NCI-H526 treated with DMSO at 0.1 percent for 48 hours (cell line): ENCODE measurements around the gene ADAM12.

Experiments
- DNase-seq: peaks from one replicate; lab custom pipeline; 2025; lab: John Stamatoyannopoulos, UW

Gene ADAM12

DNA sequence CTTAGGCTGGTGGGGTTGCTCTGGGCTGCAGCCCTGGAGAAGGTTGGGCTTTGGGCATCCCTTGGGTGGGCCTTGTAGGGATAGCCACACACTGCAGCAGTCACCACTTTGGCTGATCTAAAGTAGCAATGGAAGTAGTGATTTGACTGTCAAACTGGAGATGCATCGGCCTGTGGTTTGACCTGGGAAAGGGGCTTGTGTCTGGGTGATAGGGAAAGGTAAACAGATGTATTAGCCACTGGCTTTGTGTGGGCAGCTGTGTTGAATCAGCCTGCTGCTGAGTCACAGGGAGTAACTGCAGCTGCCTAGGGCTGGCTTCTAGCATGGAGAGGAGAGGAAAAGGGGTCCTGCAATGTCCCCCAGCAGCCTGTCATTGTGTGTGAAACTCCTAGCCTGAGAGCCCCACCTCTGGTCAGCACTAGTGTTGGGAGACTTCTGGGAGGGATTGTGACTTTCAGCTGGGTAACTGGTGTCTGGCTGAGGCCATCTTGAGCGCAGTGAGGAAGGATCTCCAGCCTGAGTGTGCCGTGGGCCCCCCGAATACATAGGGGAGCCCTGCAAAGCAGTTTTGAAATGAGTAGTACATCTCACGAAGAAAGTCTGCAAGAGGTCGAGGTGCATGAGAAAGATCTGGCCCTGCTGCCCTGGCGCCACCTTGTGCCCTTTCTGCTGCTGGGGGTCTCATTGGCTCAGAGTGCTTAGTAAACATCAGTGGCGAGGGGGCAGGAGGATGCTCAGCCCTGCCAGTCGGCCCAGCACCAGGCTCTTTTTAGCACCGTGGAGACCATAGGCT is 374.6 kb downstream of the ADAM12 start:
- no peak for DNase-seq

DNA sequence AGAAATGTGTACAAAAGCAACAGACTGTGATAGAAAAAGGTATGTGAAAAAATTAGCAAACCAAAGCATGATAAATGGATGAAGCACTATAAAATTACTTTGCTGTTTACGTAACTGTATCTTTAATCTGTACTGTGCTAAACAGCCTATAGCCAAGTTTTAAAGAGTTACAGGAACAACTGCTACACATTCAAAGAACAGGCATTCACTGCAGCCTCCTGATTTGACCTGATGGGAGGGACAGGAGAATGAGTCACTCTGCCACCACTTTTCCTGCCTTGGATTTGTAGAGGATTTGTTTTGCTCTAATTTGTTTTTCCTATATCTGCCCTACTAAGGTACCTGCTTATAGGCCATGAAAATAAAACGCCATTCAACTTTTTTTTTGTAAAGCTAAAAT is 375.8 kb downstream of the ADAM12 start:
- DNase-seq = no peak

DNA sequence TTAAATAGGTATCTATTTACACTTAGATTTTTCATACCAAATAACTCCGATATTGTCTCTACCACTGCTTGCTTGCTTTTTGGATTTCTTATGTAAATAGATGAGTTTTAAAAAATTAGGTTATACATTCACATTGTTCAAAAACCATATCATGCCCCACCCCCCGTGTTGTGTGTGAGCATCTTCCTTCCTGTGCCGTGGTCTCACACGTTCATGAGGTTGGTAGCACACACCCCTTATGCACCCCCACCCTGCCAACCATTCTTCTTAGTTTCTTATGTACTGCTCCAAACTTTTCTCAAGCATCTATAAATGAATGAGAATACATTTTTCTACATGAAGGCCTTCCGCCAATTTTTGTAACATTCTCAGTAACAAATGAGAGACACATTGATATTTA is 376.3 kb downstream of the ADAM12 start:
- DNase-seq = no peak

DNA sequence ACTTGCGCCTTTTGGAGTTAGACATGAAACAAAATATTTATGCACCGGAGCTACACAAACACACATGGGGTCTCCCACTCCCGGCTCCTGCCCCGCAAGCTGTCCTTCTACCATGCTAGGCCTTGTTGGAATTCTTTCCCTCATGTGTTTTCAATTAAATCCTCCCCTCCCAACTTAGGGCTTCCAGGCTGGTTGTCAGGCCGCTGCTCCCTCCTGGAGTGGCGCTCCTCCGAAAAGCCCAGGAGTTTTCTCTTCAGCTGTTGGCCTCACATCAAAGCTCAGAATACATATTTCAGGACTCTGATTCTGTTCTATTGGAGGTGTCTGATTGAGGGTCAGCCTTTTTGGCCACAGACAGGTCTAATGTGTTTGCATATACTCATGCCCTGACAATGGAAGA is 378.6 kb downstream of the ADAM12 start:
- no peak for DNase-seq

DNA sequence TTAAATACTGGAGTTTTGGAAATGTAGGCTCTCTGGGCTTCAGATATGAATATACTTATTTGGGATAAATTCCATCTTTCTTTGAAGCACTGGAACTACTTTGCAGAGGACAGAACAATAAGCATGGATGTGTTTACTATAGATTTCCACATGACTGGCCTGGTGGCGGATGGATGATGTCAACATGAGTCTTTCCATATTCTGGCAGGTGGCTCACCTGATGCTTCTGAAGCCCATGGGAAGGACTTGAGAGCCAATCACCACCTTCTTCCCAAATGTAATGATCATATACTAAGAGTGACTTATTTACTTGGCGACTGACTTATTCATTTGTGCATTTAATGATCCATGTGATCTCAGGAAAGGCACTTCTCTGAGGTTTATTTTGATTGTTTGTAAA is 381.4 kb downstream of the ADAM12 start:
- DNase-seq = no peak

DNA sequence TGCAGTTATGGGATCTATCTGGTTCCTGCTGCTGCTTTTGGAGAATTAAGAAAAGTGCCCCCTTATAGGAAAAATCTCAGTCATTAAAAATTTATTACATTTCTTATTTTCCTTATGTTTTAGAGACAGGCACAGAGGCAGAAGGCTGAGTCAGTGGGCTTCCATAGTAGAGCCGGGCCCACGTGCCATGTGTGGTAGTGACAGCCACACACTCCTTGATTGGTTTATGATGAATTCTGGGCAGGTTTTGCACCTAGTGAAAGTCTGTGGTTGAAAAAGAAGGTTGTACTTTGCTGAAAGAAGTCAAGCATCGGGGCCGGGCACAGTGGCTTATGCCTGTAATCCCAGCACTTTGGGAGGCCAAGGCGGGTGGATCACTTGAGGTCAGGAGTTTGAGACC is 382.0 kb downstream of the ADAM12 start:
- DNase-seq = no peak

DNA sequence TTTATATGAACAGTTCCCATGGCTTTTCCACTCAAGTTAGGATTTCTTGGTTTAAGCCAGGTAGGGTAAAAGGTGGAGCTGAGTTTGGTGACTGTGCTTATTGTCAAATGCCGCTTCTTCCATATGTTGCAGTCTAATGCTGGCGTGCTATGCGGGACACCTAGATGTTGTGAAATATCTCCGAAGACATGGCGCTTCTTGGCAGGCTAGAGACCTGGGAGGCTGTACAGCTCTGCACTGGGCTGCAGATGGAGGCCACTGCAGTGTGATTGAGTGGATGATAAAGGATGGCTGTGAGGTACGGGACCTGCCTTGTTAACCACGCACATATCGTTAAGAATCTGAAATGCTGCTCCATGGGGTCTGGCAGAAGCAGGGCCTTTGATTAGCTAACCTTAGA is 383.5 kb downstream of the ADAM12 start:
- DNase-seq = no peak

DNA sequence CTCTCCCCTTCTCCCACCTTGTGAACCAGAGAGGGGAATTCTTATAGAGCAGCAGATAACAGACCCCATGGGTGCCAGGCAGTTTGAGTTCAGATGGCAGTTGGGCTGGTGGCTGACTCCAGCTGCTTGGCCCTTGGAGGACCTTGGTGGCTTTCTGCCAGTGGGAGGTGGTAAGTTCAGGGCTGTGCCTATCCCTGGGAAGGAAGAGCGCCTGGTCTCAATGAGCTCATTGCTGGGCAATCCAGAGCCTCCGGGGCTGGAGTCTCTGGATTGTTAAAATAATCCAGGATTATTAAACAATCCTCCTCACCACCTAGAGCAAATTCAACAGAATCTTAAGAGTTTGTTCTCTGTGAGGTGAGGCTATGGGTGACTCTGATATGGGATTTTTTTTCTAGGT is 386.7 kb downstream of the ADAM12 start:
- no peak for DNase-seq

DNA sequence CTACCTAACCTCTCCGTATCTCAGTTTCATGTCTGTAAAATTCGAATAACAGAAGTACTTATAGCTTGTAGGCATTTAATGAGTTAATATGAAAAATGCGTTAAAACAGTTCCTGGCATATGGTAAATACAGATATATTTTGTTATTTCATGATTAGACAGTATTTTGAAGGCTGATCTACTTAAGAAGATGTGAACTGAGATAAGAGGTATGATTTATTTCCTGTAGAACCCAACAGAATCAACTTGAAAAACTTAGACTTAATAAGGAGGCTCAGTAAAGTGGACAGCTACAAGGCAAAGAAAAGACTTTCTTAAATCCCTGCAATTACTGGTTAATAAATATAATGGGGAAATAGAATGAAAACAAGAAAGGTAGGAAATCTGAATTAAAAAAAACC is 388.6 kb downstream of the ADAM12 start:
- DNase-seq = no peak

DNA sequence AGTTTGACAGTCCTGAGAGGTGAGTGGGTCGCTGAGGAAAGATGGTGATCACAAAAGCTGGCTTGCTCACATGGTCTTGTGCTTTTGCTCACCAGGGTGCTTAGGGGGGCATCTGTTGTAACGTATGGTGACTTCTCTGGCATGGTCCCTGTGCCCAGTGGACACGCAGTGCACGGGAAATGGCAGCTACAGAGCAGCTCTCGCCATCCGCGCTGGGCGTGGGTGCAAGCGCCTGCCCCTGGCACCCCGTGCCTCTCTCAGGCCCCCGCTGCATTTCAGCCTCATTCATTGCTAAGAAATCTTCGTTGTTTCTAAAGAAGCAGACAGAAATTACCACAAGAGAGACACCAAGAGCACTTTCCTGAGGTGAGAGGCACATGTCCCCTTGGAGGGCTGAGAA is 390.7 kb downstream of the ADAM12 start:
- DNase-seq = no peak

DNA sequence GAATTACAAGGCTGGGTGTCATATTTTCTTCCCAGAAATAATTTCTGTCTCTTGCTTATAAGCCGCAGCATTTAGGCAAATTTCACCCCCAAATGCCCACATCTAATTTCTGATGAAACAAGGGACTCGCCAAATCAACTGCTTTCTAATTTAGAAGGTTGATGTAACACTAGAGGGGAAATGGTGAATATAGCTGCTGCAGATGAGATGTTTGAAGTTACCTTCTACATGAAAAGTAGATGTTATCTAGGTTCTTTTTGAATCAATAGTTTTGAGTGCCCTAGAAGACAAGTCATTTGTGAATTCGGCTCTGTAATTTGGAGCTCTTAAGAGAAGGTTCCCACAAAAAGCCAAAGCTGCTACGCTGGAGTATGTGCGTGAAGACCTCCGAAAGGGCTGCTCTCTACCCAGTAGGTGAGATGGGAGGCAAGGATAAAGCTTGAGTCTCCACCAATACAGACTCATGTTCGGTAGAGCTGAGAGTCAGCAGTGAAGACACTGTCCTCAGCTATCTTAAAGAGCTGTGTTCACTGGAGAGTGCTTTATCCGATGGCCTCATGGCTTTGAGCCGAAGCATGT is 392.5 kb downstream of the ADAM12 start:
- no peak for DNase-seq

DNA sequence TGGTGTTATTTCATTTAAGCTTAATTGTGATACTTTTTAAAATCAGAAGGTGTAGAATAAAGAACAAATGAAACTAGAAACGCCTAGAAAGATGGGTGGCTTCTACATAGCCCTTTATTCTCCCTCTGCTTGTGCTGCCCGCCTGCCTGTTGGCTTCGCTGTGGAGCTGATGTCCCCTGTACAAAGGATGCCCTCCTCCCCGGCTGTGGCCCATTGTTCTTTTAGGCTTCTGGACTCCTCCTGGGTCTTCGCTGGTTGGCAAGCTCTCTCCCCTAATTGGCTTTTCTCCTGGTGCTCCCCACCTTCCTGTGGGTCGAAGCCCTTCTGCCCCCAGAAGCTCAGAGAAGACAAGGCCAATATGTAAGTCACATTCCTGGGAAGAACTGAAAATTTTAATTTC is 393.7 kb downstream of the ADAM12 start:
- DNase-seq = no peak

DNA sequence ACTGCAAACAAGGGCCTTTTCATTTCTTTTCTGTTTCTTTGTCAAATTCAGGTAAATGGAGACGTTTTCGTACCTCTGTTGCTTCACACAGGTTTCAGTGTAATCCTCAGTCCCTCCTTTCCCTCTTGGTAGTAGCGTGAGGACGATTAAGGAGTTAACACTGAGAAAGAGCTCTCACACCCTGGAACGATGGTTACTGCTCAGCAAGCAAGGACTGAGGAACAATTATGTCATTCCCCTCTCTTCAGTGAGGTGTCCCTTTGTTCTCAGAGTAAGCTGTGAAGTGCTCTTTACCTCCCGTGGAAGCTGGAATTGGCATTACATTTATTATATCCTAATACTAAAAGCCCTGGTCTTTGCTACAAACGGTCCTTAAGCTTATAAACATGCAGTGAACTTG is 396.0 kb downstream of the ADAM12 start:
- DNase-seq = no peak

DNA sequence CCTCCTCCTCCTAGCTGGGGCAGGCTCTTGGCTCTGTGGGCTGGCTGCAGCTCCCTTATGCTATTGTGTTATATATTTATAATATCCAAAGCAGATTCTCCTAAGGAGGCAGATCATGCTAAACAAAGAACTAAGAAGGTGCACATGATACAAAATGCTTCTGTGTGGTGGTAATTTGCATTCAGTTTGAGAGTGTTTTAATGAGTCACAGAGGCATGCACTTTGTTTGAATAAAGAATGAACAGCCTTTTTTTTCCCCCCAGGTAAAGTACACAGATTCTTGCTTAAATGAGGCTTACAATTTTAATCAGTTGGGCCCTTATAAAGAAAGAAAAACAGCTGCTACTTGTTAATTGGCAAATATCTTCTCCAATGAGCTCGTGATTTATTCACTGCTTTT is 396.9 kb downstream of the ADAM12 start:
- DNase-seq = peak; percentile 20

DNA sequence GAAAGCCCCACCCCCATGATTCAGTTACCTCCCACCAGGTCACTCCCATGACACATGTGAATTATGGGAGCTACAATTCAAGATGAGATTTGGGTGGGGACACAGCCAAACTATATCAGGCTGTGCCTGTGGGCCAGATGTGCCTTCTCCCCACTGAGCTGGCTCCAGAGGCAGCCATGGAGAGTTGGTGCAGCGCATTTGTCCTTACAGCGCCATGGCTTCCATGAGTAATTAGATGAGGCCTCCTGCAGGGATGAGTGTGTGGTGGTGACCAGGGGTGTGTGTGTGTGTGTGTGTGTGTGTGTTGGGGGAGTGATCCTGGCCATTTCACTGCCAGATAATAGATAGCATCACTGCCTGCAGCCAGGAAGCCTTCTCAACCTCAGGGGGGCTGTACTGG is 397.3 kb downstream of the ADAM12 start:
- no peak for DNase-seq

DNA sequence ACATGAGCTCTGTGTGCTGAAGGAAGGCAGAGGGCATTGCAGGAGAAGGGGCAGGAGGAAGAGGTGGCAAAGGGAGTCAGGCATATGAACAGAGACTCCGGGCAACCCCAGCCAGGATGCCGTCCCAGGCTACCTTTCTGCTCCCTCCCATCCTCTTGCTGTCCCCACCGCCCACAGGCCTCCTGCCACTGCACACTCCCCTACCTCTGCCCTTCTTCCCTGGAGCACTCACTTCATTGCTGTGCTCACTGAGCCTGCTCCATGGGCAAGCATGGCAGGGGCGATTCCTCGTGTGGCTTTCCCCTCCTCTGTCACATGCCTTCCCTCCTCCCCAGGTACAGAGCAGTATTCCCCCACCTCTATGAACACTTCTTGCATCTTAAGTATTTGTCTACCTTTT is 398.5 kb downstream of the ADAM12 start:
- no peak for DNase-seq

DNA sequence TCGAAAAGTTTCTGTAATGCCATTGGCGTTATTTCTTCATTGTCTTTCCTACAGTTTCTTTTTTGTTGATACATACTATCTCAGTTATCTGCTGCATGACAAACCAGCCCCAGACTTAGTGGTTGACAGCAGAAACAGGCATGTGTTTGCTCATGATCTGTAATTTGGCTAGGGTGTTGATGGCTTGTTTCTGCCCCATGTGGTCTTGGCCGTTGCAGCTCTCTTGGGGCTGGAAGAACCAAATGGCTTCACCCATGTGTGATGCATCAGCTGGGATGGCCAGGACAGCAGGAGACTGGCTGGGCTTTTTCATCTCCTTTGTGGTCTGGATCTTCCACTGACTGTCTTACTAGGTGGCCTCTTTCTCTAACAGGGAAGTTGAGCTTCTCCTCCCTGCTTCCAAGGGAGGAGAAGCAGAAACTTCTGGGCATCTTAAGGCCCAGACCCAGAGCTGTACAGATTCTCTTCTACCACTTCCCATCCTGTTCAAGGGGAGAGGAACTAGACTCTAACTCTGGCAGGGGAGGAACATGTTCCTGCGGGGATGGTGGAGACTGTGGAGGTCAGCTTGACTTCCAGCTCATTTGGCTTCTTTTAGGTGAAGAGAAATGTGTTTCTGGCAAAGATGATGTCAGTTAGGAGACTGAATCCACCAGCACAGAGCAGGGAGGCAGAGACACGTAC is 402.6 kb downstream of the ADAM12 start:
- no peak for DNase-seq

DNA sequence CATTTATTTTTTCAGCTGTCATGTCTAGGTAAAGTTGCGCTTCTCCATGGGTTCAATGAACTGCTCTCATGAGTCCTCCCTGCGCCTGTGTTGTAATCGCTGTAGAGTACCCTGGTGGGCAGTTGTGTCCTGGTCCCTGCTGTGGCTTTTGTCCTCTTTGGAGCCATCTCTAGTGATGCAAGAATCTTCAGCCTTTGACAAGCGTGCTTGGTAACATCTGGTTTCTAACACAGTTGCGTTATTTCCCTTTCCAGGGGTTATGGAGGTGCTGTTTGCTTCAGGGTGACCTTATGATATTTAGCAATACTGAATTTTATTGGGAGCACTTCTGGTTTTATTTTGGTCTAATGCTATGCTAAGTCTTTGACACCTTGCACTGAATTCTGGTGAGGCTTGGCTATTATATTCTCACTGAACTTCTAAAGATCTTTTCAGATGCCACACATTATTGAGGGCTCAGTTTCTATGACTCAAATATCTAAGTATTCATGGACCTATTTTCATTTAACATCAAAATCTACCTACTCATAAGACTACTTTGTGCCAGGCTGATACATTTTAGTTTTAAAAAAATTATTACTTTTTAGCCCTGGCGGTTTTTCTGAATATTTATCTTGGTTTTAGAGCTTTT is 403.3 kb downstream of the ADAM12 start:
- no peak for DNase-seq

DNA sequence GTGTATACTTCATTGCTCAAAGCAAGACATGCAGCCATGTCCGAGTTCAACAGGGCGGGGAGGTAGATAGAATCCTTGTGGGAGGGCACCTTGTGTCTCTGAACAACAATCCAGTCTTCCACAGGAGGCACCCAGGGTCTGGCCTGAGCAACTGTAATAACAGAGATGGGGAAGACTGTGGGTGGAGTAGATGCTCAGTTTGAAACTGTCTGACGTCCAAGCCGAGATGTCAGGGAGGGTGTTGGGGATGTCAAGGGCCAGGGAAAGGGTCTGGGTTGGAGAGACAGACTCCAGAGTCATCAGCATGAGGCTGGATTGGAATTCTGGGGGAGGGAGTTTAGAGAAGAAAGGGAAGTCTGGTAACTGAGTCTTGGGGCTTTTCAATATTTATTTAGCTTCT is 403.9 kb downstream of the ADAM12 start:
- no peak for DNase-seq

DNA sequence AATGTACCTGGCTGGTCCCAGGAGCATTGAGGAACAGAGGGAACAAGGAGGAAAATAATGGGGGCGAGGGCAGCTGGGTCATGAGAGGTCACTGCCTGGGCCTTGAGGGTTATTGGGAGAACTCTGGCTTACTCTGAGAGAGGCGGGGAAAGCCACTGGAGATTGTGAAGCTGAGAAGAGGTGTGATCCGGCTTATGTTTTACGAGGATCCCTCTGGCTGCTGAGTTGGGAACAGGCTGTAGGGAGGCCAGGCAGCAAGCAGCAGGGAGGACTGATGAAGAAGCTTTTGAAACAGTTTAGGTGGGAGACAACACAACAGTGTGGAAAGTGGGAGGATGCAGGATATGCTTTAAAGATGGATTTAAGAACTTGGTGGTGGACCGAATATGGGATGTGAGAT is 404.6 kb downstream of the ADAM12 start:
- no peak for DNase-seq

DNA sequence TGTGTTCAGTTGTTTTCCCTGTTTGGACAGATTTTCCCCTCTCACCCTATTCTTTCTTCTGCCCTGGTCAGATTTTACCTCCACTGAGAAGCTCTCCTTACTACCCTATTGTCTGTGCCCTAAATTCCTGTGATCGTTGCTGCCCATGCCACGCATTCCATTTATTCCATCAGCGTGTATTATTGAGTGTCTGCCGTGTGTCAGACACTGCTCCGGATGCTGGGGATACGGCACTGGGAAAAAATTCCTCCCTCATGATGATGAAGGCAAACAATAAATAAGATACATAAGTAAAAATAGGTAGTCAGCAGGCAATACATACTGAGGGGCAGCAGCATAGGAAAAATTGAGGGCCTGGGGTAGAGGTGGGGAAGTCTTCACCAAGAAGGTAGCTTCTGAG is 405.1 kb downstream of the ADAM12 start:
- no peak for DNase-seq

DNA sequence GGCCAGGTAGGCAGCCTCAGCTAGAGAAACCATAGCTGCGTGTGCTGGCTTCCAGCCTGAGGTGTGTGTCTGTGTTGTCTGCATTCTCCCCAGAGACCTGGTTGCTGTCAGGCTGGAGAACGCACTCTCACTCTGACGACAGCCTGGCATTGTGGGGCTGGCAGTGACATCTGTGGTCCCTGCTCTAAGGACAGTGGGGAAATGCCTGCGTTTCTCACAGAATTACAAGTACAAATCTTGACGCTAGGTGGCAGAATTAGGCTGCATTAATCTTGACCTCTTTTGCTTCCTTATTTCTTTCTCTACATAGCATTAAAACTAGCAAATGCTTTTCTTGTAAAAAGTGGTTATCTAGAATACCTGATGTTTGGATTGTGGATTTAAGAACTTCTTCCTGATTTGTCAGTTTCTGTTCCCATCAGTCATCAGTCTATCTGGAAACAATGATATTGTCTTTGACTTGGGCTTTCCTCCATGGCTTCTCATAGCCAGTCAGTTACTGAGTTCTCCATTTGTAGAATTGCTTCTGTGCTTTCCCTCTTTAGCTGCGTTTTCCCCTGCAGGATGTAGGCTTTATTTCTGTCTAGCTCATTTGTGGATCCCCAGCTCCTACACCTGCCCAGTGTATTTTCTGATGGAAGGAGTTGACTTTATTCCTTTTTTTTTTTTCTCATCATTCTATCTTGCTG is 405.9 kb downstream of the ADAM12 start:
- DNase-seq = no peak
